K562 (cell line): ENCODE data around the gene TMOD2. TPM values are rescaled to one million over a fixed set of nuclear protein-coding genes. Genes with fewer than 3 reads are reported as not detected.
A peak's percentile ranks its signal among the peaks of the same experiment; 100 is the strongest.

Experiments used
- ATAC-seq: fragments of 200-7000 bp; cut with Tn5 transposase; 3 replicates; pipeline ENCODE4 v1.9.1; 2020; ENCODE audit warnings: moderate library complexity
- BruUV-seq: library from RNA; stranded (reverse); fragments of 400-500 nt; replicated peaks from 2 replicates; lab custom pipeline; 2021; lab: Mats Ljungman, UMichigan
- CTCF ChIA-PET: fragments of 300-600 bp; formaldehyde crosslinking; extraction: SDS; loops from one replicate; lab custom pipeline; 2021; ENCODE audit warnings: low intra/inter-chr PET ratio; lab: Yijun Ruan, JAX
- POLR2A ChIA-PET: fragments of 300-600, 350-650 bp; sonication (Branson Sonifier 250); formaldehyde crosslinking; extraction: SDS; loops from one replicate; lab custom pipeline; 2021; ENCODE audit warnings: antibody characterized with exemption, inconsistent platforms; lab: Yijun Ruan, JAX
- DNase-seq, 4 experiments: peaks; one replicate each; pipeline versions ENCODE4 v3.0.0 to v3.0.0-alpha.2; 2011 to 2018; ENCODE audit warnings: low spot score in 3 of 4, mixed read lengths in 3 of 4; ENCODE audit errors: extremely low read depth in 1 of 4
- FAIRE-seq: peaks from 2 replicates; lab custom pipeline; 2011; peaks lifted over from hg19 to GRCh38; lab: Jason Lieb, UNC
- H2AFZ ChIP-seq: 2 replicates; pipeline ENCODE4 v1.6.0; 2011; ENCODE audit warnings: low read depth, low read length, control low read depth, inconsistent platforms
- H3K27ac ChIP-seq: fragments of 200-600 bp; 3 replicates; pipeline ENCODE4 v1.8.0; 2011; ENCODE audit warnings: low read depth, mild to moderate bottlenecking, control low read depth, inconsistent platforms, low read length, moderate library complexity, mixed read lengths; ENCODE audit errors: extremely low read depth
- H3K27me3 ChIP-seq, 2 experiments: fragments of 300-600 bp in 1 of 2; 2 replicates in 1 of 2; 3 replicates in 1 of 2; pipeline versions ENCODE4 v1.6.0 to v1.8.0; 2011; ENCODE audit warnings: inconsistent platforms in 2 of 2, low read length in 2 of 2, mild to moderate bottlenecking in 1 of 2, mixed read lengths in 1 of 2, moderate library complexity in 1 of 2; ENCODE audit not compliant: control insufficient read depth in 2 of 2, insufficient read depth in 2 of 2
- H3K36me3 ChIP-seq: fragments of 300-600 bp; 3 replicates; pipeline ENCODE4 v1.8.0; 2011; ENCODE audit warnings: mild to moderate bottlenecking, low read length, inconsistent platforms; ENCODE audit not compliant: control insufficient read depth, insufficient read depth
- H3K4me1 ChIP-seq, 2 experiments: fragments of 200-600 bp in 1 of 2; replicated peaks in 1 of 2; 2 replicates in 1 of 2; 3 replicates in 1 of 2; pipeline versions ENCODE4 v1.5.1 to v1.8.0; 2011; ENCODE audit warnings: inconsistent platforms in 2 of 2, low read length in 2 of 2, mild to moderate bottlenecking in 1 of 2, mixed read lengths in 1 of 2, moderate library complexity in 1 of 2; ENCODE audit not compliant: control insufficient read depth in 2 of 2, insufficient read depth in 2 of 2
- H3K4me2 ChIP-seq: 2 replicates; pipeline ENCODE4 v1.6.1; 2011; ENCODE audit warnings: low read length, control low read depth, inconsistent platforms, mixed read lengths; ENCODE audit not compliant: insufficient read depth
- H3K4me3 ChIP-seq: fragments of 200-600 bp; sonication (generic), shearing (Covaris generic); 2 replicates; pipeline ENCODE4 v1.5.1; 2016; ENCODE audit warnings: control low read depth, inconsistent platforms
- H3K79me2 ChIP-seq: fragments of 200-600 bp; 3 replicates; pipeline ENCODE4 v1.8.0; 2011; ENCODE audit warnings: low read length, inconsistent platforms; ENCODE audit not compliant: control insufficient read depth, insufficient read depth
- H3K9ac ChIP-seq, 2 experiments: 2 replicates each; pipeline versions ENCODE4 v1.6.0 to v1.6.1; 2011; ENCODE audit warnings: low read depth in 2 of 2, low read length in 2 of 2, control low read depth in 1 of 2, inconsistent platforms in 1 of 2, mild to moderate bottlenecking in 1 of 2, mixed read lengths in 1 of 2; ENCODE audit not compliant: insufficient read depth in 1 of 2
- H3K9me1 ChIP-seq: one replicate; pipeline ENCODE4 v1.6.0; 2011; ENCODE audit warnings: inconsistent platforms, mild to moderate bottlenecking, low read length, moderate library complexity; ENCODE audit not compliant: control insufficient read depth, insufficient read depth
- H3K9me3 ChIP-seq: replicated peaks from 2 replicates; pipeline ENCODE4 v1.5.1; 2011; ENCODE audit warnings: low read depth, low read length, inconsistent platforms; ENCODE audit not compliant: control insufficient read depth, insufficient read depth
- H4K20me1 ChIP-seq: replicated peaks from 2 replicates; pipeline ENCODE4 v1.6.1; 2011; ENCODE audit warnings: low read length, inconsistent platforms, mixed read lengths; ENCODE audit not compliant: control insufficient read depth, insufficient read depth
- BRCA1 ChIP-seq, 2 experiments: fragments of 450-650 bp in 1 of 2; sonication (generic) in 1 of 2; formaldehyde crosslinking in 1 of 2; IDR thresholded peaks; 2 replicates each; pipeline versions ENCODE4 v1.5.0 to v1.6.1; 2017 to 2020; ENCODE audit warnings: mild to moderate bottlenecking in 1 of 2, missing genetic modification reagents in 1 of 2
- CBFA2T2 ChIP-seq: fragments of 450-650 bp; conservative IDR thresholded peaks from 2 replicates; pipeline ENCODE4 v1.6.1; 2017; ENCODE audit warnings: mild to moderate bottlenecking
- JUN ChIP-seq, 2 experiments: sonication (generic) in 1 of 2; formaldehyde crosslinking in 1 of 2; IDR thresholded peaks; 2 replicates each; pipeline versions ENCODE4 v1.6.1 to v1.8.0; 2012 to 2022; ENCODE audit warnings: borderline replicate concordance in 2 of 2, mild to moderate bottlenecking in 2 of 2, improper control_type of control experiment in 1 of 2, low read depth in 1 of 2, low read length in 1 of 2, missing genetic modification reagents in 1 of 2
- MYBL2 ChIP-seq, 2 experiments: fragments of 450-650 bp in 1 of 2; sonication (generic) in 1 of 2; formaldehyde crosslinking in 1 of 2; IDR thresholded peaks; 2 replicates each; pipeline versions ENCODE4 v1.6.1 to v1.8.1; 2017 to 2022; ENCODE audit warnings: borderline replicate concordance in 1 of 2, inconsistent platforms in 1 of 2, low read depth in 1 of 2, mild to moderate bottlenecking in 1 of 2, missing genetic modification reagents in 1 of 2, moderate library complexity in 1 of 2
- SIRT6 ChIP-seq: IDR thresholded peaks from one replicate; pipeline ENCODE4 v1.6.1; 2012; ENCODE audit warnings: low read depth, mild to moderate bottlenecking, control low read depth, inconsistent platforms, low read length, moderate library complexity
- ZNF224 ChIP-seq: sonication (generic); formaldehyde crosslinking; IDR thresholded peaks from 2 replicates; pipeline ENCODE4 v1.8.0; 2022; ENCODE audit warnings: mild to moderate bottlenecking, missing genetic modification reagents
- ZNF24 ChIP-seq: fragments of 450-650 bp; IDR thresholded peaks from 2 replicates; pipeline ENCODE4 v1.6.1; 2016
- WGBS: fragments of 100-300 bp; shearing (Covaris generic); methylation state at CpG from one replicate; pipeline ENCODE4 v1.1.6; 2016; ENCODE audit warnings: low coverage, mixed read lengths; ENCODE audit not compliant: insufficient coverage; ENCODE audit errors: missing lambda C conversion rate; 5-methylcytosine and 5-hydroxymethylcytosine counted together
- in situ Hi-C: fragments of 300-500 bp; cut with MboI; formaldehyde crosslinking; loops from 4 replicates; pipeline ENCODE4 v1.15.0; 2018; ENCODE audit warnings: inconsistent platforms, mixed read lengths
- intact Hi-C: fragments of 100-400 bp; cut with micrococcal nuclease; formaldehyde crosslinking; loops from 2 replicates; pipeline ENCODE4 v1.14.2; 2022
- polyA plus RNA-seq, 8 experiments: library from polyadenylated mRNA; depleted of rRNA in 4 of 8; stranded (reverse) in 5 of 8; unstranded in 3 of 8; fragments of >200 nt; fragmentation: Nextera tagmentation in 2 of 8; fragmentation: Illumina TruSeq in 1 of 8; extraction: Ambion mirVana in 2 of 8; extraction: Trizol in 1 of 8; gene quantifications; 2 replicates each; pipeline versions ENCODE4 v1.2.1 to v1.2.3, GENCODE V29; 2011 to 2014; ENCODE audit warnings: inconsistent platforms in 1 of 8, missing spikeins in 1 of 8
- total RNA-seq, 7 experiments: library from RNA; depleted of rRNA in 6 of 7; stranded (reverse); fragments of >200 nt in 6 of 7; fragmentation: Illumina TruSeq in 2 of 7; extraction: Trizol in 2 of 7; gene quantifications; 2 replicates each; pipeline versions ENCODE4 v1.2.1 to v1.2.3, GENCODE V29; 2011 to 2021; ENCODE audit warnings: low replicate concordance in 1 of 7
- TF ChIP-seq, protein P1 (sequence below): fragments of 250-450 bp; sonication (Bioruptor Pico); IDR thresholded peaks from 2 replicates; pipeline ENCODE4 v1.4.0; 2020; ENCODE audit warnings: mild to moderate bottlenecking
- TF ChIP-seq, protein P2 (sequence below): fragments of 200-400 bp; formaldehyde crosslinking; IDR thresholded peaks from 2 replicates; pipeline ENCODE4 v1.6.1; 2017; ENCODE audit warnings: mild to moderate bottlenecking, low read depth, low read length, moderate library complexity
- TF ChIP-seq, protein P3 (sequence below): fragments of 450-650 bp; IDR thresholded peaks from 2 replicates; pipeline ENCODE4 v1.6.1; 2016; ENCODE audit warnings: low read depth, mild to moderate bottlenecking, moderate library complexity

TMOD2 gene
- total and polyA plus RNA-seq, 9 of the 15 experiments (the other 6 are each of a cell fraction or from before 2014, with no cell fraction given): 0.49 to 3.8 (median 3.0) TPM

DNA sequence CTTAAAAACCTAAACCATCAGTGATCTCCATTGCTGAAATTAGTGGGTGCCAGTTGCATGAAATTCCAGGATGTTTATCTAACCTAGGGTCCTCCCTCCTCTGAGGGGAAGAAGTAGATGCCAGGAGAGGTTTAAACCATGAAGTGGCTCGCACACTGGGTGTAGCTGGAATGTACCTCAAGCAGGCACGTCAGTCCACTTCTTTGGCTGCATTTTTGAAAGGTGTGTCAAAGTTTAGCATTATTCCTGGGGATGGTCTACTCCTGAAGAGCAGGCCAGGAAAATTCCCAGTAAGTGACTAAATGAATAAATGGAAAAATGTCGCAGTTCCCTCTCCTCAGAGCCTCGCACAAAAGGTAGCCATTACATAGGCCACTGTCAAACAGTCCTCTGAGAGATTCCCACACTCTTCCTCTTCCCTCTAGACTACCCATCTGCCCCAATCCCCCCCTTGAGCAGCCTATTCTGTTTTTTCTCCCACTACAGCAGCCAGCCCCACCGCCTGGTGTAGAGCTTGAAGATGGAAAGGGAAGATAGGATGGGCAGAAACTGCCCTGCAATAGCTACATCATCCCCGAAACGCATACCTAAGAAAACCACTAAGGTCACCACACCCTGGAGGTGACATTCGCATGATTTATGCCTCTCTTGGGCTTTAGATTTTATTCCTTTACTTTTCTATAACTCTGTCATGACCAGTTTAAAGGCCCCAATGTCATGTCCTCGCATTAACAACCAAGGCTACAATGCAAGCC lies 77.4 kb downstream of the TMOD2 start:
- H2AFZ ChIP-seq: peak overlapping the region; percentile 95
- H3K9me1 ChIP-seq: no peaks in the 10 kb centered on the region
- DNase-seq: peak; percentile 70 to 83 (median 76)
- CTCF ChIA-PET: no interaction called here
- in situ Hi-C loops: no loop called here
- peak overlapping the region in 1 of 2 experiments; percentile 85; a peak in 3 of 4 replicates for H3K9ac ChIP-seq
- intact Hi-C loops: no loop called here
- peak overlapping the region; percentile 95 for H3K4me2 ChIP-seq
- H3K27ac ChIP-seq: peak overlapping the region; percentile 87
- no peak for FAIRE-seq
- no peaks in the 10 kb centered on the region for H3K9me3 ChIP-seq
- H3K36me3 ChIP-seq: peaks cover 7% of the 10 kb centered on the region; the same call in 2 of the 3 replicates
- peak overlapping the region; percentile 91; the same call in 1 of the 2 replicates for H3K4me3 ChIP-seq
- H3K4me1 ChIP-seq: peaks cover 16 to 17% of the 10 kb centered on the region in 2 experiments; a peak in 4 of 5 replicates
- no TSS peak for BruUV-seq
- H3K79me2 ChIP-seq: peaks cover 42% of the 10 kb centered on the region
- ATAC-seq: peak; percentile 79
- no peaks in the 10 kb centered on the region for H3K27me3 ChIP-seq
- H4K20me1 ChIP-seq: no peaks in the 10 kb centered on the region; the same call in 1 of the 2 replicates
- POLR2A ChIA-PET: interaction anchor here (0.6 to 3.2 kb wide), 8 partner anchors 10 to 349 kb away, joined by 3 to 18 read pairs (median 4); no protein-coding TSS in a partner anchor
- WGBS: 18% methylated on average over 9 of the region's 9 CpGs
- no peak for TF ChIP-seq CBFA2T2
- no peak for TF ChIP-seq ZNF24
- TF ChIP-seq BRCA1 (IDR thresholded peaks at IDR 0.05): no peak
- no peak for TF ChIP-seq BRCA1 (CRISPR knock-in tag; IDR thresholded peaks at IDR 0.05)
- TF ChIP-seq, protein P1, sequence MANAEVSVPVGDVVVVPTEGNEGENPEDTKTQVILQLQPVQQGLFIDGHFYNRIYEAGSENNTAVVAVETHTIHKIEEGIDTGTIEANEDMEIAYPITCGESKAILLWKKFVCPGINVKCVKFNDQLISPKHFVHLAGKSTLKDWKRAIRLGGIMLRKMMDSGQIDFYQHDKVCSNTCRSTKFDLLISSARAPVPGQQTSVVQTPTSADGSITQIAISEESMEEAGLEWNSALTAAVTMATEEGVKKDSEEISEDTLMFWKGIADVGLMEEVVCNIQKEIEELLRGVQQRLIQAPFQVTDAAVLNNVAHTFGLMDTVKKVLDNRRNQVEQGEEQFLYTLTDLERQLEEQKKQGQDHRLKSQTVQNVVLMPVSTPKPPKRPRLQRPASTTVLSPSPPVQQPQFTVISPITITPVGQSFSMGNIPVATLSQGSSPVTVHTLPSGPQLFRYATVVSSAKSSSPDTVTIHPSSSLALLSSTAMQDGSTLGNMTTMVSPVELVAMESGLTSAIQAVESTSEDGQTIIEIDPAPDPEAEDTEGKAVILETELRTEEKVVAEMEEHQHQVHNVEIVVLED (CRISPR knock-in tag): no peak
- TF ChIP-seq, protein P2, sequence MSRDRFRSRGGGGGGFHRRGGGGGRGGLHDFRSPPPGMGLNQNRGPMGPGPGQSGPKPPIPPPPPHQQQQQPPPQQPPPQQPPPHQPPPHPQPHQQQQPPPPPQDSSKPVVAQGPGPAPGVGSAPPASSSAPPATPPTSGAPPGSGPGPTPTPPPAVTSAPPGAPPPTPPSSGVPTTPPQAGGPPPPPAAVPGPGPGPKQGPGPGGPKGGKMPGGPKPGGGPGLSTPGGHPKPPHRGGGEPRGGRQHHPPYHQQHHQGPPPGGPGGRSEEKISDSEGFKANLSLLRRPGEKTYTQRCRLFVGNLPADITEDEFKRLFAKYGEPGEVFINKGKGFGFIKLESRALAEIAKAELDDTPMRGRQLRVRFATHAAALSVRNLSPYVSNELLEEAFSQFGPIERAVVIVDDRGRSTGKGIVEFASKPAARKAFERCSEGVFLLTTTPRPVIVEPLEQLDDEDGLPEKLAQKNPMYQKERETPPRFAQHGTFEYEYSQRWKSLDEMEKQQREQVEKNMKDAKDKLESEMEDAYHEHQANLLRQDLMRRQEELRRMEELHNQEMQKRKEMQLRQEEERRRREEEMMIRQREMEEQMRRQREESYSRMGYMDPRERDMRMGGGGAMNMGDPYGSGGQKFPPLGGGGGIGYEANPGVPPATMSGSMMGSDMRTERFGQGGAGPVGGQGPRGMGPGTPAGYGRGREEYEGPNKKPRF: no peak
- TF ChIP-seq, protein P3, sequence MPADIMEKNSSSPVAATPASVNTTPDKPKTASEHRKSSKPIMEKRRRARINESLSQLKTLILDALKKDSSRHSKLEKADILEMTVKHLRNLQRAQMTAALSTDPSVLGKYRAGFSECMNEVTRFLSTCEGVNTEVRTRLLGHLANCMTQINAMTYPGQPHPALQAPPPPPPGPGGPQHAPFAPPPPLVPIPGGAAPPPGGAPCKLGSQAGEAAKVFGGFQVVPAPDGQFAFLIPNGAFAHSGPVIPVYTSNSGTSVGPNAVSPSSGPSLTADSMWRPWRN: 0 out of 2 replicates have a peak, but pooled peaks have one; percentile 30
- no peak for TF ChIP-seq SIRT6
- TF ChIP-seq MYBL2 (IDR thresholded peaks at IDR 0.05; ENCODE audit: low read depth): no peak
- no peak for TF ChIP-seq MYBL2 (CRISPR knock-in tag; IDR thresholded peaks at IDR 0.05; ENCODE audit: borderline replicate concordance)
- no peak for TF ChIP-seq ZNF224
- TF ChIP-seq JUN (IDR thresholded peaks at IDR 0.05; ENCODE audit: borderline replicate concordance, low read depth, low read length): no peak
- no peak for TF ChIP-seq JUN (CRISPR knock-in tag; IDR thresholded peaks at IDR 0.05; ENCODE audit: borderline replicate concordance)
